ENCODE results near the gene TNFAIP3.

- TF ChIP-seq CTCF (IDR thresholded peaks at IDR 0.05), result no peak
- TF ChIP-seq POLR2A (IDR thresholded peaks at IDR 0.05), result no peak
These were observed 11.6 kb downstream of the TNFAIP3 start for GRCh38 chr6:137878486-137879285.

Data from uterus (tissue), 2 donors.